GM12872 (cell line): Measurements from ENCODE around the gene WDR20.

Experiments
- CTCF ChIP-seq: IDR thresholded peaks from 3 replicates; pipeline ENCODE4 v1.5.1; 2011; ENCODE audit warnings: low read depth, mild to moderate bottlenecking, low read length, moderate library complexity; ENCODE audit not compliant: insufficient read depth

WDR20 gene

GRCh38 chr14:102238766-102239165 is 99.1 kb downstream of the WDR20 start:
- no peak for TF ChIP-seq CTCF

GRCh38 chr14:102239231-102239630 is 99.5 kb downstream of the WDR20 start:
- no peak for TF ChIP-seq CTCF

- no peak for TF ChIP-seq CTCF
These were observed 101.5 kb downstream of the WDR20 start for GRCh38 chr14:102241147-102241546.

- TF ChIP-seq CTCF, result no peak
These were observed 106.4 kb downstream of the WDR20 start for GRCh38 chr14:102246071-102246470.

GRCh38 chr14:102248121-102248520 is 108.4 kb downstream of the WDR20 start:
- TF ChIP-seq CTCF, result no peak

GRCh38 chr14:102249041-102249440 is 109.3 kb downstream of the WDR20 start:
- no peak for TF ChIP-seq CTCF

GRCh38 chr14:102249981-102250380 is 110.3 kb downstream of the WDR20 start:
- no peak for TF ChIP-seq CTCF

GRCh38 chr14:102250636-102251035 is 110.9 kb downstream of the WDR20 start:
- no peak for TF ChIP-seq CTCF
